Suprapubic skin (tissue), 3 donors: ENCODE data around the gene HSFX3.

Experiments
- EP300 ChIP-seq: sonication (generic); formaldehyde crosslinking; IDR thresholded peaks from one replicate; pipeline ENCODE4 v1.6.1; 2017; ENCODE audit warnings: antibody characterized with exemption
- TF ChIP-seq, protein P1 (sequence below), 2 donors: fragments of 200-600 bp in 1 of 2; fragments of 450-650 bp in 1 of 2; sonication (generic) in 1 of 2; IDR thresholded peaks; one replicate each; pipeline ENCODE4 v1.5.1; 2016 to 2019; ENCODE audit warnings: antibody characterized with exemption in 2 of 2, mild to moderate bottlenecking in 1 of 2, moderate library complexity in 1 of 2

DNA sequence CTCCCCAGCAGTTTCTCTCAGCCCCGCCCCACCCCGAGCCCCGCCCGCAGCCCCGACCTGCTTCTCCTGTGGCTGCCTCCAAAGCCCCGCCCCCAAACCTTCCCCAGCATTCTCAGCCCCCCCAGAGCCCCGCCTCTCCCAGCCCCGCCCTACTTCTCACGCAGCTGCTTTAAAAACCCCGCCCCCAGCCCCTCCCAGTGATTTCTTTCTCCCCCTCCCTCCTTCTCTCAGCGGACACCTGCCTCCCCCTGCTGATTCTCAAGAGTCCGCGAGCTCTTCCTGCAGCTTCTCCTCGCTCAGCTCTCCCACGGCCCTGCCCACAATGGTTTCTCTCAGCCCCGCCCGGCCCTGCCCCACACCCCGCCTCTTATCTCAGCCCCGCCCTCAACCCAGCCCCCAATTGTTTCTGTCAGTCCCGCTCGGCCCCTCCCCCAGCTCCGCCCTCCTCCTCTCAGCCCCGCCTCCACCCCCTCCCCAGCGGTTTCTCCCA lies 9.5 kb downstream of the HSFX3 start:
- TF ChIP-seq, protein P1, sequence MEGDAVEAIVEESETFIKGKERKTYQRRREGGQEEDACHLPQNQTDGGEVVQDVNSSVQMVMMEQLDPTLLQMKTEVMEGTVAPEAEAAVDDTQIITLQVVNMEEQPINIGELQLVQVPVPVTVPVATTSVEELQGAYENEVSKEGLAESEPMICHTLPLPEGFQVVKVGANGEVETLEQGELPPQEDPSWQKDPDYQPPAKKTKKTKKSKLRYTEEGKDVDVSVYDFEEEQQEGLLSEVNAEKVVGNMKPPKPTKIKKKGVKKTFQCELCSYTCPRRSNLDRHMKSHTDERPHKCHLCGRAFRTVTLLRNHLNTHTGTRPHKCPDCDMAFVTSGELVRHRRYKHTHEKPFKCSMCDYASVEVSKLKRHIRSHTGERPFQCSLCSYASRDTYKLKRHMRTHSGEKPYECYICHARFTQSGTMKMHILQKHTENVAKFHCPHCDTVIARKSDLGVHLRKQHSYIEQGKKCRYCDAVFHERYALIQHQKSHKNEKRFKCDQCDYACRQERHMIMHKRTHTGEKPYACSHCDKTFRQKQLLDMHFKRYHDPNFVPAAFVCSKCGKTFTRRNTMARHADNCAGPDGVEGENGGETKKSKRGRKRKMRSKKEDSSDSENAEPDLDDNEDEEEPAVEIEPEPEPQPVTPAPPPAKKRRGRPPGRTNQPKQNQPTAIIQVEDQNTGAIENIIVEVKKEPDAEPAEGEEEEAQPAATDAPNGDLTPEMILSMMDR (IDR thresholded peaks at IDR 0.05): no peak
- no peak for TF ChIP-seq EP300
